Measurements from ENCODE around the gene CERS6.
"Not testable (repeated sequence)": the region's sequence is repeated elsewhere in the genome, so short reads cannot be mapped to it uniquely, and the experiment has no call there.

CERS6 gene

GRCh38 chr2:168502852-168503251, 46.8 kb downstream of the CERS6 start:
- DNase-seq, result not testable (repeated sequence)

- DNase-seq, result no peak
These were observed 47.8 kb downstream of the CERS6 start for GRCh38 chr2:168503901-168504300.

GRCh38 chr2:168504323-168504722, 48.3 kb downstream of the CERS6 start:
- no peak for DNase-seq

GRCh38 chr2:168510125-168510756, 54.2 kb downstream of the CERS6 start:
- no peak for DNase-seq

GRCh38 chr2:168514692-168515091, 58.6 kb downstream of the CERS6 start:
- no peak for DNase-seq

- DNase-seq, result no peak
These were observed 59.4 kb downstream of the CERS6 start for GRCh38 chr2:168515502-168515901.

GRCh38 chr2:168517816-168518215, 61.7 kb downstream of the CERS6 start:
- DNase-seq, result no peak

GRCh38 chr2:168518555-168519066, 62.5 kb downstream of the CERS6 start:
- no peak for DNase-seq

GRCh38 chr2:168519534-168520308, 63.6 kb downstream of the CERS6 start:
- DNase-seq, result no peak

GRCh38 chr2:168521053-168521741, 65.1 kb downstream of the CERS6 start:
- no peak for DNase-seq

GRCh38 chr2:168522446-168522845, 66.4 kb downstream of the CERS6 start:
- no peak for DNase-seq

GRCh38 chr2:168524005-168524404, 67.9 kb downstream of the CERS6 start:
- DNase-seq, result no peak

- DNase-seq, result no peak
These were observed 68.9 kb downstream of the CERS6 start for GRCh38 chr2:168525020-168525419.

GRCh38 chr2:168525716-168526446, 69.8 kb downstream of the CERS6 start:
- no peak for DNase-seq

GRCh38 chr2:168526641-168527040, 70.6 kb downstream of the CERS6 start:
- no peak for DNase-seq

- DNase-seq, result no peak
These were observed 71.9 kb downstream of the CERS6 start for GRCh38 chr2:168528016-168528415.

GRCh38 chr2:168528469-168528868, 72.4 kb downstream of the CERS6 start:
- no peak for DNase-seq

- no peak for DNase-seq
These were observed 73.2 kb downstream of the CERS6 start for GRCh38 chr2:168529054-168529833.

GRCh38 chr2:168529900-168530561, 74.0 kb downstream of the CERS6 start:
- DNase-seq, result no peak

- no peak for DNase-seq
These were observed 75.0 kb downstream of the CERS6 start for GRCh38 chr2:168530982-168531622.

GRCh38 chr2:168534926-168535325, 78.9 kb downstream of the CERS6 start:
- DNase-seq, result no peak

Data from GOT3 (cell line).